K562 (cell line): ENCODE data around the gene NMRAL1. TPM values are rescaled to one million over a fixed set of nuclear protein-coding genes. Genes with fewer than 3 reads are reported as not detected.

Source experiments
- ATAC-seq: fragments of 200-7000 bp; cut with Tn5 transposase; 3 replicates; pipeline ENCODE4 v1.9.1; 2020; ENCODE audit warnings: moderate library complexity
- BruUV-seq: library from RNA; stranded (reverse); fragments of 400-500 nt; replicated peaks from 2 replicates; lab custom pipeline; 2021; lab: Mats Ljungman, UMichigan
- CTCF ChIA-PET: fragments of 300-600 bp; formaldehyde crosslinking; extraction: SDS; loops from one replicate; lab custom pipeline; 2021; ENCODE audit warnings: low intra/inter-chr PET ratio; lab: Yijun Ruan, JAX
- POLR2A ChIA-PET: fragments of 300-600, 350-650 bp; sonication (Branson Sonifier 250); formaldehyde crosslinking; extraction: SDS; loops from one replicate; lab custom pipeline; 2021; ENCODE audit warnings: antibody characterized with exemption, inconsistent platforms; lab: Yijun Ruan, JAX
- DNase-seq, 4 experiments: peaks; one replicate each; pipeline versions ENCODE4 v3.0.0 to v3.0.0-alpha.2; 2011 to 2018; ENCODE audit warnings: low spot score in 3 of 4, mixed read lengths in 3 of 4; ENCODE audit errors: extremely low read depth in 1 of 4
- FAIRE-seq: peaks from 2 replicates; lab custom pipeline; 2011; peaks lifted over from hg19 to GRCh38; lab: Jason Lieb, UNC
- H2AFZ ChIP-seq: 2 replicates; pipeline ENCODE4 v1.6.0; 2011; ENCODE audit warnings: low read depth, low read length, control low read depth, inconsistent platforms
- H3K27ac ChIP-seq: fragments of 200-600 bp; 3 replicates; pipeline ENCODE4 v1.8.0; 2011; ENCODE audit warnings: low read depth, mild to moderate bottlenecking, control low read depth, inconsistent platforms, low read length, moderate library complexity, mixed read lengths; ENCODE audit errors: extremely low read depth
- H3K27me3 ChIP-seq, 2 experiments: fragments of 300-600 bp in 1 of 2; 2 replicates in 1 of 2; 3 replicates in 1 of 2; pipeline versions ENCODE4 v1.6.0 to v1.8.0; 2011; ENCODE audit warnings: inconsistent platforms in 2 of 2, low read length in 2 of 2, mild to moderate bottlenecking in 1 of 2, mixed read lengths in 1 of 2, moderate library complexity in 1 of 2; ENCODE audit not compliant: control insufficient read depth in 2 of 2, insufficient read depth in 2 of 2
- H3K36me3 ChIP-seq: fragments of 300-600 bp; 3 replicates; pipeline ENCODE4 v1.8.0; 2011; ENCODE audit warnings: mild to moderate bottlenecking, low read length, inconsistent platforms; ENCODE audit not compliant: control insufficient read depth, insufficient read depth
- H3K4me1 ChIP-seq, 2 experiments: fragments of 200-600 bp in 1 of 2; replicated peaks in 1 of 2; 2 replicates in 1 of 2; 3 replicates in 1 of 2; pipeline versions ENCODE4 v1.5.1 to v1.8.0; 2011; ENCODE audit warnings: inconsistent platforms in 2 of 2, low read length in 2 of 2, mild to moderate bottlenecking in 1 of 2, mixed read lengths in 1 of 2, moderate library complexity in 1 of 2; ENCODE audit not compliant: control insufficient read depth in 2 of 2, insufficient read depth in 2 of 2
- H3K4me2 ChIP-seq: 2 replicates; pipeline ENCODE4 v1.6.1; 2011; ENCODE audit warnings: low read length, control low read depth, inconsistent platforms, mixed read lengths; ENCODE audit not compliant: insufficient read depth
- H3K4me3 ChIP-seq: fragments of 200-600 bp; sonication (generic), shearing (Covaris generic); 2 replicates; pipeline ENCODE4 v1.5.1; 2016; ENCODE audit warnings: control low read depth, inconsistent platforms
- H3K79me2 ChIP-seq: fragments of 200-600 bp; 3 replicates; pipeline ENCODE4 v1.8.0; 2011; ENCODE audit warnings: low read length, inconsistent platforms; ENCODE audit not compliant: control insufficient read depth, insufficient read depth
- H3K9ac ChIP-seq, 2 experiments: 2 replicates each; pipeline versions ENCODE4 v1.6.0 to v1.6.1; 2011; ENCODE audit warnings: low read depth in 2 of 2, low read length in 2 of 2, control low read depth in 1 of 2, inconsistent platforms in 1 of 2, mild to moderate bottlenecking in 1 of 2, mixed read lengths in 1 of 2; ENCODE audit not compliant: insufficient read depth in 1 of 2
- H3K9me1 ChIP-seq: one replicate; pipeline ENCODE4 v1.6.0; 2011; ENCODE audit warnings: inconsistent platforms, mild to moderate bottlenecking, low read length, moderate library complexity; ENCODE audit not compliant: control insufficient read depth, insufficient read depth
- H3K9me3 ChIP-seq: replicated peaks from 2 replicates; pipeline ENCODE4 v1.5.1; 2011; ENCODE audit warnings: low read depth, low read length, inconsistent platforms; ENCODE audit not compliant: control insufficient read depth, insufficient read depth
- H4K20me1 ChIP-seq: replicated peaks from 2 replicates; pipeline ENCODE4 v1.6.1; 2011; ENCODE audit warnings: low read length, inconsistent platforms, mixed read lengths; ENCODE audit not compliant: control insufficient read depth, insufficient read depth
- AFF4 ChIP-seq: sonication (generic); formaldehyde crosslinking; IDR thresholded peaks from 2 replicates; pipeline ENCODE4 v1.8.0; 2023; ENCODE audit warnings: mild to moderate bottlenecking, missing genetic modification reagents
- ATF1 ChIP-seq, 2 experiments: fragments of 450-650 bp in 1 of 2; IDR thresholded peaks; 2 replicates each; pipeline ENCODE4 v1.6.1; 2016; ENCODE audit warnings: missing compliant biosample characterization in 1 of 2, missing genetic modification characterization in 1 of 2
- E2F8 ChIP-seq: fragments of 450-650 bp; IDR thresholded peaks from 2 replicates; pipeline ENCODE4 v1.7.1; 2018; ENCODE audit warnings: mild to moderate bottlenecking, low read depth; ENCODE audit not compliant: partially characterized antibody
- MAFK ChIP-seq: IDR thresholded peaks from 2 replicates; pipeline ENCODE4 v1.6.1; 2011; ENCODE audit warnings: low read length, improper control_type of control experiment
- POLR2H ChIP-seq: IDR thresholded peaks from 2 replicates; pipeline ENCODE4 v1.6.1; 2016; ENCODE audit warnings: missing genetic modification characterization, low read depth, mild to moderate bottlenecking, control low read depth, missing compliant biosample characterization, moderate library complexity
- RAD21 ChIP-seq, 2 experiments: fragments of 250-450 bp in 1 of 2; fragments of 450-650 bp in 1 of 2; sonication (Bioruptor Pico) in 1 of 2; formaldehyde crosslinking in 1 of 2; IDR thresholded peaks in 1 of 2; conservative IDR thresholded peaks in 1 of 2; 2 replicates each; pipeline versions ENCODE4 v1.4.0 to v1.8.0; 2020 to 2022; ENCODE audit warnings: mild to moderate bottlenecking in 2 of 2, moderate library complexity in 1 of 2
- RBM14 ChIP-seq: fragments of 200-400 bp; formaldehyde crosslinking; IDR thresholded peaks from 2 replicates; pipeline ENCODE4 v1.6.1; 2018; ENCODE audit warnings: low read depth, mild to moderate bottlenecking, low read length, moderate library complexity, borderline replicate concordance; ENCODE audit not compliant: insufficient read depth
- STAT5B ChIP-seq: fragments of 250-450 bp; sonication (Bioruptor Pico); IDR thresholded peaks from 2 replicates; pipeline ENCODE4 v1.8.0; 2021; ENCODE audit warnings: mild to moderate bottlenecking, inconsistent platforms
- ZNF253 ChIP-seq: fragments of 250-450 bp; sonication (Bioruptor Pico); conservative IDR thresholded peaks from 2 replicates; pipeline ENCODE4 v1.6.1; 2021; ENCODE audit warnings: mild to moderate bottlenecking
- WGBS: fragments of 100-300 bp; shearing (Covaris generic); methylation state at CpG from one replicate; pipeline ENCODE4 v1.1.6; 2016; ENCODE audit warnings: low coverage, mixed read lengths; ENCODE audit not compliant: insufficient coverage; ENCODE audit errors: missing lambda C conversion rate; 5-methylcytosine and 5-hydroxymethylcytosine counted together
- in situ Hi-C: fragments of 300-500 bp; cut with MboI; formaldehyde crosslinking; loops from 4 replicates; pipeline ENCODE4 v1.15.0; 2018; ENCODE audit warnings: inconsistent platforms, mixed read lengths
- intact Hi-C: fragments of 100-400 bp; cut with micrococcal nuclease; formaldehyde crosslinking; loops from 2 replicates; pipeline ENCODE4 v1.14.2; 2022
- polyA plus RNA-seq, 8 experiments: library from polyadenylated mRNA; depleted of rRNA in 4 of 8; stranded (reverse) in 5 of 8; unstranded in 3 of 8; fragments of >200 nt; fragmentation: Nextera tagmentation in 2 of 8; fragmentation: Illumina TruSeq in 1 of 8; extraction: Ambion mirVana in 2 of 8; extraction: Trizol in 1 of 8; gene quantifications; 2 replicates each; pipeline versions ENCODE4 v1.2.1 to v1.2.3, GENCODE V29; 2011 to 2014; ENCODE audit warnings: inconsistent platforms in 1 of 8, missing spikeins in 1 of 8
- total RNA-seq, 7 experiments: library from RNA; depleted of rRNA in 6 of 7; stranded (reverse); fragments of >200 nt in 6 of 7; fragmentation: Illumina TruSeq in 2 of 7; extraction: Trizol in 2 of 7; gene quantifications; 2 replicates each; pipeline versions ENCODE4 v1.2.1 to v1.2.3, GENCODE V29; 2011 to 2021; ENCODE audit warnings: low replicate concordance in 1 of 7
- TF ChIP-seq, protein P1 (sequence below): fragments of 250-450 bp; sonication (Bioruptor Pico); IDR thresholded peaks from 2 replicates; pipeline ENCODE4 v1.8.0; 2022; ENCODE audit warnings: moderate library complexity, mild to moderate bottlenecking, inconsistent platforms

Gene NMRAL1
- total and polyA plus RNA-seq, 9 of the 15 experiments (the other 6 are each of a cell fraction or from before 2014, with no cell fraction given) = 6.3 to 116 (median 63.2) TPM

GRCh38 chr16:4426722-4427372 is 47.6 kb downstream of the NMRAL1 start (continued):
- TF ChIP-seq STAT5B (CRISPR knock-in tag) = no peak
- TF ChIP-seq, protein P1, sequence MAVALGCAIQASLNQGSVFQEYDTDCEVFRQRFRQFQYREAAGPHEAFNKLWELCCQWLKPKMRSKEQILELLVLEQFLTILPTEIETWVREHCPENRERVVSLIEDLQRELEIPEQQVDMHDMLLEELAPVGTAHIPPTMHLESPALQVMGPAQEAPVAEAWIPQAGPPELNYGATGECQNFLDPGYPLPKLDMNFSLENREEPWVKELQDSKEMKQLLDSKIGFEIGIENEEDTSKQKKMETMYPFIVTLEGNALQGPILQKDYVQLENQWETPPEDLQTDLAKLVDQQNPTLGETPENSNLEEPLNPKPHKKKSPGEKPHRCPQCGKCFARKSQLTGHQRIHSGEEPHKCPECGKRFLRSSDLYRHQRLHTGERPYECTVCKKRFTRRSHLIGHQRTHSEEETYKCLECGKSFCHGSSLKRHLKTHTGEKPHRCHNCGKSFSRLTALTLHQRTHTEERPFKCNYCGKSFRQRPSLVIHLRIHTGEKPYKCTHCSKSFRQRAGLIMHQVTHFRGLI (CRISPR knock-in tag) = no peak
- no peak for TF ChIP-seq RAD21 (CRISPR knock-in tag; conservative IDR thresholded peaks at IDR 0.05 in 1 of 2, IDR thresholded peaks at IDR 0.05 in 1 of 2)
- no peak for TF ChIP-seq ZNF253
- TF ChIP-seq MAFK = 0 out of 2 replicates have a peak, but pooled peaks have one; percentile 14
- no peak for TF ChIP-seq ATF1 (CRISPR knock-in tag; IDR thresholded peaks at IDR 0.05)
- no peak for TF ChIP-seq ATF1 (tag; IDR thresholded peaks at IDR 0.05)
- no peak for TF ChIP-seq POLR2H (tag)

GRCh38 chr16:4426021-4426684 is 48.3 kb downstream of the NMRAL1 start:
- peak overlapping the region; percentile 100 for H2AFZ ChIP-seq
- in situ Hi-C loops (no loop called here), intact Hi-C loops (no loop called here)
- peaks cover 44% of the 10 kb centered on the region for H3K36me3 ChIP-seq
- H3K27ac ChIP-seq = peak overlapping the region; percentile 98
- H3K9ac ChIP-seq = peak overlapping the region; percentile 95 to 99
- DNase-seq (peak in 1 of 4 experiments; percentile 64), ATAC-seq (peak; percentile 60), FAIRE-seq (peak; percentile 52)
- under 1% methylated on average over 22 of the region's 31 CpGs for WGBS
- CTCF ChIA-PET = no interaction called here
- POLR2A ChIA-PET = no interaction called here
- BruUV-seq = no TSS peak
- no peaks in the 10 kb centered on the region for H3K9me1 ChIP-seq
- H3K79me2 ChIP-seq = peaks cover 62% of the 10 kb centered on the region
- H3K9me3 ChIP-seq = no peaks in the 10 kb centered on the region
- H3K27me3 ChIP-seq = no peaks in the 10 kb centered on the region
- H3K4me1 ChIP-seq = peaks cover 7 to 16% of the 10 kb centered on the region in 2 experiments; a peak in 3 of 5 replicates
- no peaks in the 10 kb centered on the region for H4K20me1 ChIP-seq
- peak overlapping the region; percentile 95 for H3K4me2 ChIP-seq
- H3K4me3 ChIP-seq = peak overlapping the region; percentile 89
- TF ChIP-seq E2F8 = no peak
- TF ChIP-seq AFF4 (CRISPR knock-in tag) = 0 out of 2 replicates have a peak, but pooled peaks have one; percentile 4
- TF ChIP-seq RBM14 = no peak
